Inflammatory macrophage (primary cell): ENCODE data around the gene TBC1D2.
A peak's percentile ranks its signal among the peaks of the same experiment; 100 is the strongest.
"Not testable (repeated sequence)": the region's sequence is repeated elsewhere in the genome, so short reads cannot be mapped to it uniquely, and the experiment has no call there.

Experiments used
- DNase-seq, 2 donors: peaks; one replicate each; pipeline ENCODE4 v3.0.0-alpha.2; 2020 to 2022

Gene TBC1D2

GRCh38 chr9:98189412-98189811 is 66.0 kb downstream of the TBC1D2 start:
- DNase-seq = no peak

GRCh38 chr9:98187926-98188325 is 67.5 kb downstream of the TBC1D2 start:
- DNase-seq = no peak

DNA sequence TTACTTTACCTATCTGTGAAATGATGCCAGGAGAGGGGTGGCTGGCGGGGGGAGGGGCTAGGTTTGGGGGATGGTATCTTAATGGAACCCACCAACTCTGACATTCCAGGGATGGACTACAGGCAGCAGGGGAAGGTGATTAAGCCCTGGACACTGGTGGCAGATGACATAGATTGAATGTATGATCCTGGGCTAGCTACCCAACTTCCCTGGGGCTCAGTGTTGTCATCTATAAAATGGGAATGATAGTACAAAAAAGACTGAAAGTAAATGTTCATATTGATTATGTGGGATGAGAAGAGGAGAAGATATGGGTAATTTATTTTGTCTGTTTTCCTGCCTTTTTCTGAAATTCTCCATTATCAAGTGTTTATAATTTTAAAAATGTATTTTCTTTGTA is 69.2 kb downstream of the TBC1D2 start:
- DNase-seq = no peak

- DNase-seq = no peak
Observed at GRCh38 chr9:98185611-98186171, 69.8 kb downstream of the TBC1D2 start.

DNA sequence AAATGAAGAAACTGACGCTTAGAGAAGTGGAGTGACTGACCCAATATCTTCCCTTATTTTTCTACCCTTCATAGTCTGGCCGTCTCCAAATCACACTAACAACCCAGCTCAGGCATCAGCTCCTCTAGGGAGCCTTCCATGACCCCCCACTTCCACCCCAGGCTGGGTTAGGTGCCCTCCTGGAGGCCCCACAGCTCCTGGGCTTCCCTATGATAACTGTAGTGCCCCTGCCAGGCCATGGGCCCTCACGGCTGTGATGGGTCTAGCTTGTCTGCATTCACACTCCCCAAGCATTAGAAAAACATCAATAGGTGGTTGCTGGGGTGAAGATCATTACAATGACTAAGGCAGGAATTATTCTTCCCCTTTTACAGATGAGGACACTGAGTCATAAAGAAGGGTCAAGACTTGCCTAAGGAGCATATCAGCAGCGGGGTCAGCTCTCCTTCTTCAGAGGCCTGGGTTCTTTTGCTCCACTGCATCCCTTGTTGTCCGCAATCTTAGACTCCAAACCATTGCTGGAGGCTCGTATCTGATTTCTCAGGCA is 70.4 kb downstream of the TBC1D2 start:
- no peak for DNase-seq

- no peak for DNase-seq
Observed at GRCh38 chr9:98184326-98184725, 71.1 kb downstream of the TBC1D2 start.

GRCh38 chr9:98182889-98183599 is 72.4 kb downstream of the TBC1D2 start:
- no peak for DNase-seq

DNA sequence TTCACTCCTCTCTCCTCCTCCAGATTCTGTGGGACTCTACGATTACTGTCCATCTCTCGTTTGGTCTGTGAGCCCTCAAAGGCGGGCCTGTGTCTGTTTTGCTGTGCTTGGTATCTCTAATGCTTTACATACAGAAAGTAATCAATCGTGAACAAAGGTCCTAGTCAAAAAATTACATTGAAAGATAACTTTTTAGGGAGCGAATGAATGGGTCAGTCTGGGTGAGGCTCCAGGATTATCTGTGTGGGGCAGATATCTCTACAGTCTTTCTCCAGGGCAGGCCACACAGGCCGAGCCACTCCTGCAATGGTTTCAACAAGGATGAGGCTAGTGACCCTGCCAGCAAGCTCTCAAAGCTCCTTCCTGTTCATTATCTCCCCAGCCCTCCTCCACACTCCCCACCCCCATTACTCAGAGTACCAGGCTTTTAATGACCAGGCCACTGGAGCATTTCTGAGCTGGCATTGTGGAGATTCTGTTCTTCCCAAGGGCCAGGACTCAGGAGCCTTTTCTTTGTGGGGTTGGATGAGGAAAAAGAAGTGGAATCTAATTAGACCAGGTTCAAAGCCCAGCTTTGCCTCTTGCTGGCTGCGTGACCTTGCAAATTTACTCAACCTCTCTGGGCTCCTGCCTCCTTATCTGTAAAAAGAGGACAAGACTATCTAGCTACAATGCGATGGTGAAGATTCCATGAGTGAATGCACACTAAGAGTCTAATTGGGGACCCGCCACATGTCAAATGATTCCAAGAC is 73.2 kb downstream of the TBC1D2 start:
- DNase-seq = no peak

DNA sequence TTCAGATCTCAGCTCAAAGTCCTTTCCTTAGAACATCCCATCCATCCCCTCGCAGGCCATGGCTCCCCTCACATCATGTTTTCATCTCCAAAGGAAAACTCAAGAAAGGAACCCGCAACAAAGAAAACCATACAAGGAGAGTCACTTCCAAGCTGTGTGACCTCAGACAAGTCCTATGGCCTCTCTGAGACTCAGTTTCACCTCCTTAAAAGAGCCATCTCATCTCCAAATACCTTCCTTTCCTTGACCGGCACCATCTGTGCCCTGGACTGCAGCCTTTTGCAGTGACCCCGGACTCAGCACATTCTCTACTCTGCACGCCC is 73.7 kb downstream of the TBC1D2 start:
- no peak for DNase-seq

GRCh38 chr9:98180996-98181395 is 74.5 kb downstream of the TBC1D2 start:
- DNase-seq = no peak

- DNase-seq = no peak
Observed at GRCh38 chr9:98178874-98179850, 76.3 kb downstream of the TBC1D2 start.

DNA sequence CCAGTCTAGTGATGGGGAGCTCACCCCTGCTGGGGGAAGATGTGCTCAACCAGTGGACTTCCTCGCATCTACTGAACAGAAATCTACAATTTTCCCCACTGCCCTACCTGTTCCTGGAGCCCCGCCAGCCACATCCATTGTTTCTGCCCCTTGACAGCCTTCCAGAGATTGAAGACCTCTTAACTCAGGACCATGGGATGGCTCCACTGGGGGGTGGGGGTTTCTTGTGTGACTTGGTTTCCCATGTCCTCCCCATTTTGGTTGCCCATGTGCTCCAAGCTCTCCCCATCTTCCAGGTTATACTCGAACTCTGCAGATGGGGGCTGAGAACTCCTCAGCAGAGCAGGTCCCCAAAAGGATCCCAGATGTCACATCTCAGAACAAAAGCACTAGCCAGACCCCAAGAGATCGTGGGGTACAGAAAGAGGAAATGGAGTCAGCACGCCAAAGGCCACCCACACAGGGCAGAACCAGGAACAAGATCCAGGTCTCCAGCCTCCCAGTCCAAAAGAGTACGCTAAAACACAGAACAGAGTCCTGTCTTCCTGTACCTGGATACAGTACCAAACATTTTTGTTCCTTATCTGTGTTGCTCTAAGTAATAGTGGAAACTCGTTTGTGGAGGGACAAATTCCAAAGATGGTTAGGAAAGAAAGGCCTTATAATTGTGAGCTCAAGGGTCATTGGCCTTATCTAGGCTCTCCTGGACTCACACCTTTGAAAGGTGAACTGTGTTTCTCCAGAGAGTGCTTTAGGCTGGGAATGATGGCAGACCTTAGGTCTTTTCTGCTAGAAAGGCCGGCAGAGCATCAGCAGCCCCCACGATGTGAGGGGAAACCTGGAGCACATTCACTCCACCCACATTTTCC is 78.8 kb downstream of the TBC1D2 start:
- peak; percentile 15 to 62 for DNase-seq

GRCh38 chr9:98175762-98176161 is 79.7 kb downstream of the TBC1D2 start:
- no peak for DNase-seq

DNA sequence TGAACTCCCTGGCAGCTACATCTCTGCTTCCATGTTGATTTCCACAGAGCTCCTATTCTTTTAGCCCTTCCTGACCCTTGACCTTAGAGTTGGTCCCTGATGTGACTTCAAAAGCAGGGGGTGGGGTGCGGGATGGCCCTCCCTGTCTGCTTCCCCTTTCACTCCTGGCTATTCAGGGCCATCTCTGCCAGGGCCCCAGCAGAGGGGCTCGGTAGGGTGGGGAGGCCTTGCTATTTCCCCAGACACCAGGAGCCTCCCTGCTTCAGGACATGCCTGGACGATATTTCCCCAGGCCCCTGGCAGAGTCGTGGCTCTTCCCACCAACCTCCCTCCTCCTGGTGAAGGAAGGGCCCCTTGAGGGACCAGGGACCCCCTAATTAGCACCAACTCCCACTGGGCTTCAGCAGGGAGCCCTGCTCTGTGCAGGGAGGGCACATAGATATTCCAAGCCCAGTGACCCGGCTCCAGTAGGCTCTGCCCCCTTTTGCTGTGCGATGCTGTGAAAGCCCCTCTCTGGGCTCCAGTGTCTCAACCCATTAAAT is 80.3 kb downstream of the TBC1D2 start:
- no peak for DNase-seq

DNA sequence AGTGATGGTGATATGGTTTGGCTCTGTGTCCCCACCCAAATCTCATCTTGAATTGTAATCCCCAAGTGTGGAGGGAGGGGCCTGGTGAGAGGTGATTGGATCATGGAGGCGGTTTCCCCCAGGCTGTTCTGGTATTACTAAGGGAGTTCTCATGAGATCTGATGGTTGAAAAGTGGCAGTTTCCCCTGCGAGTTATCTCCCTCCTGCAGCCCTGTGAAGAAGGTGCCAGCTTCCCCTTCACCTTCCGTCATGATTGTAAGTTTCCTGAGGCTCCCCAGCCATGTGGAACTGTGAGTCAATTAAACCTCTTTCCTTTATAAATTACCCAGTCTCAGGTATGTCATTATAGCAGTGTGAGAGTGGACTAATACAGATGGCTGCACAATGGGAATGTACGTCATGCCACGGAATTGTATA is 80.9 kb downstream of the TBC1D2 start:
- not testable (repeated sequence) for DNase-seq

DNA sequence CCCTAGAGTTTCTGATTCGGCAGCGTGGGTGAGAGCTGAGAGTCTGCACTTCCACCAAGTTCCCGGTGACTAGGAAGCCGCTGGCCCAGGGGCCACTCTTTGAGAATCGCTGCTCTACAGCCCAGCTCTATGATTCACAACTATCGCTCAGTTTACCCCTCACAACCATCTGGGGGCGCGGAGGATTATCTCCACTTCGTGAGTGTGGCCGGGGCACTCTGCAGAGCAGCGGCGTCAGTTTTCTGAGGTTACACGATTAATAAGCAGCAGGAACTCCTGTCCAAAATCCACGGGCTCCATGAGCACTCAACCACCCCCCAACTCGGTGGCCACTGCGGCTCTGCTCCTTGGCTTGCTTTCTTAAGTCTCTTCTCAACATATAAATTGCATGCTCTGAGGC is 82.3 kb downstream of the TBC1D2 start:
- DNase-seq = no peak

- DNase-seq = no peak
Observed at GRCh38 chr9:98172604-98173003, 82.8 kb downstream of the TBC1D2 start.

DNA sequence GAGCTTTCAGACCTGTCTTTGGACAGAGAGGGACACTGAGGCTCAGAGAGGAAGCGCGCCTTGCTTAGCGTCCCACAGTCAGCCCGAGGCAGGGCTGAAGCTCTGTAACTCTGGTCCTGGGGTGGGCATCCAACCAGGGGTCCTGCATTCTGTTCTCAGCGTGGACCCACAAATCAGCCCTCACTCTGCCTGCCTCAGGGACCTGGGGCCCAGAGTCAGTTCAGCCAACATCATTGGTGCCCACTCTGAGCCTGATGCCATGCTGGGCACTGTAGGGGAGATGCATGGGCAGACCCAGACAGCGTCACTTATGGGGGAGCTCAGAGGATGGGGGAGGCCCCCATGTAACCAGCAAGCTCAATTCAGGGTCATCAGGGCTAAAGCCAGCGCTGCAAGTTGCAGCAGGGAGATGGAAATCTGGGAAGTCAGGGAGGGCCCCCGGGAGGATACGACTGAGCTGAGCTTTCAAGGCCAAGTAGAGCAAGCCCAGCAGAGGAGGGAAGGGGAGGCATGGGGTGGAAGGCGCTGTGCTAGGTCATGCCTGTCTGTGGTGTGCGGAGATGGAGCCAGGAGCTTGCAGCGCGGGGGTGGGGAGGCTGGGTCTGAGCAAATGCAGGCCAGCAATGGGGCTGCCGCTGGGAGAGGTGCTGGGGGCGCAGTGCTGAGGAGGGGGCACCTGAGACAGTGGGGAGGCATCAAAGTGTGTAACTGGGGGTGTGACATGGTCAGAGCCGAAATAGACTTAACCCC is 84.1 kb downstream of the TBC1D2 start:
- no peak for DNase-seq

DNA sequence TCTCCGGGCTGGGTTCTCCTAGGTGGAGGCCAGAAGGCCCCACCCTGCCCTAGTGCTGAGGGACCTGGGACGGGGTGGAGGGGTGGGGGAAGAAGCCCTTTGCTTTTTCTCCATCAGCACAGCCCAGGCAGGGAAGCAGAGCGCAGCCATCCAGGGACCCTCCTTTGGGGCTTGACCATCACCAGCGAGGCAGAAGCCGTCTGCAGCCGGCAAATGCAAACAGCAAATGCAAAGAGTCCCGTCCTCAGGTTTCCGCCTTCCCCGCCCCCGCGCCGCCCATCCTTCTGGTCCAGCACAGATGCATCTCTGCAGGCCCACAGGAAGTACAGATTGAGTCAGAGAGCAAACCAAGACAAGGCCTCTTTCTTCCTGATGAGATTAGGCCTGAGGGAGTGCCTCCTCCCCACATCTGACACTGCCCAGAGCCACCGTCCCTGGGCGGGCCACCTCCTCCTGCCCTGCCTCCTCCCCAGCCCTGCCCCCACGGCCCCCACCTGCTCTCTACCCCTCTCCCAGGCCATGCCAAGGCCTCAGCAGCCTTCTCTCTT is 86.4 kb downstream of the TBC1D2 start:
- DNase-seq = no peak

DNA sequence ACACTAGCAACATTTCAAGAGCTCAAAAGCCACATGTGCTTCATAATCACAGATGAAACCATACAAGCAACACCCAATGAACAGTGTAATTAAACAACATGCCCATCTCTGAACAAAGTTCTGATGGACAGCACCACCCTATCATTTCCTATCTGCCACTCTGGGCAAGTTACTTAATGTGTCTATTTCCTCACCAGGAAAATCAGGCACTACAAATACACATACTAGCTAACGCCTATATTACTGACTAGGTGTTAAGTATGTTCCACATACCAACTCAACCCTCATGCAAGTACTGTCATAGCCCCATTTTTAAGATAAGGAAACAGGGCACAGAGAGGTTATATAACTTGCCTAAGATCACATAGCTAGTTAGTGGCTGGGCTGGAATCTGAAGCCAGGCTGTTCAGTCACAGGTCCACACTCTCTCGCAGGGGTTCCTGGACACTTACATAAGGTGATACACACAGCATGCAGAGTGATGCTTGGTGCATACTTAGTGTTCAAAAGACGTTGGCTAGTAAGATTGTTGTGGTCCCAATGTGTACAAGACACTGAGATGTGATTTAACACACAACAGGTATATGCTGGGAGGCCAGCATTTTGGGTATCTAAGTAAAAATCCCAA is 87.2 kb downstream of the TBC1D2 start:
- DNase-seq = peak in 1 of 2 donors; percentile 12
